ENCODE measurements around the gene FLNC. TPM values are rescaled to one million over a fixed set of nuclear protein-coding genes. Genes with fewer than 3 reads are reported as not detected.

The FLNC gene
- total and polyA plus RNA-seq, 9 of the 15 experiments (the other 6 are each of a cell fraction or from before 2014, with no cell fraction given), result 0.90 to 155 (median 28.8) TPM

- TF ChIP-seq ELK3 (CRISPR knock-in tag; IDR thresholded peaks at IDR 0.05) (no peak), MNT (conservative IDR thresholded peaks at IDR 0.05) (peak in 1 of 2 experiments; percentile 48; a peak in 2 of 4 replicates), CBX3 (IDR thresholded peaks at IDR 0.05; ENCODE audit: borderline replicate concordance in 1 of 2, low read length in 2 of 2) (peak in 1 of 2 experiments; percentile 65; a peak in 2 of 3 replicates), CCAR2 (IDR thresholded peaks at IDR 0.05; ENCODE audit: low read depth, low read length) (no peak), ILK (tag; IDR thresholded peaks at IDR 0.05; ENCODE audit: borderline replicate concordance, low read depth) (no peak), ZNF518B (CRISPR knock-in tag; IDR thresholded peaks at IDR 0.05) (no peak), ARID3B (CRISPR knock-in tag; IDR thresholded peaks at IDR 0.05; ENCODE audit: borderline replicate concordance) (no peak), RBM25 (IDR thresholded peaks at IDR 0.05; ENCODE audit: low read depth, low read length, severe bottlenecking) (no peak), CREM (IDR thresholded peaks at IDR 0.05; ENCODE audit: low read depth) (peak; percentile 56; the same call in 1 of the 2 replicates), HNRNPUL1 (IDR thresholded peaks at IDR 0.05; ENCODE audit: low read length) (no peak), MCM3 (IDR thresholded peaks at IDR 0.05) (no peak), ZNF79 (CRISPR knock-in tag; IDR thresholded peaks at IDR 0.05; ENCODE audit: low read depth) (no peak), SNRNP70 (optimal IDR thresholded peaks at IDR 0.05; ENCODE audit: low read depth, low read length) (no peak), BACH1 (tag; IDR thresholded peaks at IDR 0.05) (no peak), MAX (CRISPR knock-in tag; IDR thresholded peaks at IDR 0.05) (peak; percentile 78), THAP7 (CRISPR knock-in tag; IDR thresholded peaks at IDR 0.05) (no peak), HCFC1 (IDR thresholded peaks at IDR 0.05; ENCODE audit: low read depth, low read length) (no peak)
These were observed at the start of gene FLNC (continued) for GRCh38 chr7:128830231-128831177.
